HUDEP-2 (cell line): ENCODE measurements around the gene PCNX2.
"Not testable (repeated sequence)": the region's sequence is repeated elsewhere in the genome, so short reads cannot be mapped to it uniquely, and the experiment has no call there.

ENCODE experiments used
- DNase-seq, 76 experiments: peaks; one replicate each; lab custom pipeline; 2025; ENCODE audit not compliant: unreplicated experiment in 76 of 76; lab: John Stamatoyannopoulos, UW

Gene PCNX2

DNA sequence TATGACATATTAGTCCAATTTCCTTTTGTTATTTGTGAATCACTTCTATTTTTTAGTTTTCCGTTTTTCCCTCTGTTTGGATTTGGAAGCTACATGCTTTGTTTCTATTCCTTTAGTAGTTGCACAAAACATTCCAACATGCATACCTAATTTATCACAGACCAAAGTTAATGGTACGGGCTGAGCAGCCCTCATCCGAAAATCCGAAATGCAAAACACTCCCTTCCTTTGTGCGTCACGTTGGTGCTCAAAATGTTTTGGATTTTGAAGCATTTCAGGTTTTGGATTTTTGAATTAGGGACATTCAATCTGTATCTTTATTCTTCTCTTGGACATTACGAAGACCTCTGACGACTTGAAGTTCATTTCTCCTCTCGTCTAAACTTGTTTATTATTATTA, 124.8 kb downstream of the PCNX2 start:
- no peak for DNase-seq

DNA sequence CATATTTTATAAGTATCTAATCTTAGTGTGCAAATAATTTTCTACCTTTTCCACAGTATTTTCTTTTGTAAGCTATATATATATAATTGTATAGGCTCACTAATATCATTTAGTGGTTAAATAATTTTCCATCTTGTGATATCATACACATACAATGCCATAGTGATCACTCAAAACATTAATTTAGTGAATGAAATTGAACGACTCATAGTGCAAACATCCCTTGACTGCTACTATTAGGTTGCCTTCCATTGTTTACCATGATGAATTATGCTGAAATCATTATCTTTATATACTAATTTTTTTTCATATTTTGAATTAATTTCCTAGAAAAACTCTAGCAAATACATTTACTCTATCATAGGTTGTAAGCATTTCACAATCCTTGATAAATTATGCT, 127.1 kb downstream of the PCNX2 start:
- DNase-seq = no peak

- DNase-seq = no peak
These were observed 128.6 kb downstream of the PCNX2 start for GRCh38 chr1:233166896-233167295.

DNA sequence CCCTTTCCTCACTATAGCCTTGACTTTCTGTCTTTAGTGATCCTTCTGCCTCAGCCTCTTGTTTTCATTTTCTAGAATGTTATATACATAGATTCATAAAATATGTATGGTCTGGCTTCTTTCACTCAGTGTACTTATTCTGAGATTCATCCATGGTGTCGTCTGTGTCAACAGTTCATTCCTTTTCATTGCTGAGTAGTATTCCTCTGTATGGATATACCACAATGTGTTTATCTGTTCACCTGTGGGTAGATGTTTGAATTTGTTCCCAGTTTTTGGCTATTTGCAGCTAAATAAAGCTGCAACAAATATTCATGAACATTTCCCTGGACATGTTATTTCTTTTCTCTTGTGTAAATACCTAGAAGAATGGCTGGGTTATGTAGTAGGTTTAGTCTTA, 131.8 kb downstream of the PCNX2 start:
- DNase-seq = no peak

DNA sequence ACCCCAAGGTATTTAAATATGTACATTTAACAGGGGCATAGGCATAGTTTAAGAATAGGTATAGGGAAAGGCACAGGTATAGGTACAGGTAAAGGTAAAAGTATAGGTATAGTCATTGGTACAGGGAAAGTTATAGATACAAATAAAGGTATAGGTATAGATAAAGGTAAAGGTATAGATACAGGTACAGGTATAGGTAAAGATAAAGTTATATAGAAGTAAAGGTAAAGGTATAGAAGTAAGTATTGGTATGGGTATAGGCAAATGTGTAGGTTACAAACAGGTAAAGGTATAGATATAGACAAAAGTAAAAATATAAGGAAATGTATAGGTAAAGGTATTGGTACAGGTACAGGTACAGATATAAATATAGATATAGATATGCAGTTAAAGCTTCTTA, 137.2 kb downstream of the PCNX2 start:
- no peak for DNase-seq

- no peak for DNase-seq
These were observed 138.3 kb downstream of the PCNX2 start for GRCh38 chr1:233157245-233157644.

DNA sequence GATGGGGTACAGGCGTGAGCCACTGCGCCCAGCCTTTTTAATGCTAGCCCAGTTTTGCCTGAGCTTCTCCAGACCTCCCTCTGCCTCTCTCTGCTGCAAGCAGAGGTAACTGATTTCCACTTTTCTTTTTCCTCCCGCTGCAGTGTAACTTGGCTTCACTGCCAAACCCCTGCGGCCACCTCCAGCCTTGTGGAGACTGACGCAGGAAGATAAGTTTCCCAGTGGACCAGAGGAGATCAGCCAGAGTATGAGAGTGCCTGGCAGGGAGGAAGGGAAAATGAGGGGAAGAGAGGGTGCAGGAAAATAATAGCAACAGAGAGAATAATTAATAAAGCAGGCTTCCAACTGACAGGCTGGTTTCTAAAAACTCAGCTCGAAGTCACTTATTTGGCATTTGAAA, 143.7 kb downstream of the PCNX2 start:
- no peak for DNase-seq

DNA sequence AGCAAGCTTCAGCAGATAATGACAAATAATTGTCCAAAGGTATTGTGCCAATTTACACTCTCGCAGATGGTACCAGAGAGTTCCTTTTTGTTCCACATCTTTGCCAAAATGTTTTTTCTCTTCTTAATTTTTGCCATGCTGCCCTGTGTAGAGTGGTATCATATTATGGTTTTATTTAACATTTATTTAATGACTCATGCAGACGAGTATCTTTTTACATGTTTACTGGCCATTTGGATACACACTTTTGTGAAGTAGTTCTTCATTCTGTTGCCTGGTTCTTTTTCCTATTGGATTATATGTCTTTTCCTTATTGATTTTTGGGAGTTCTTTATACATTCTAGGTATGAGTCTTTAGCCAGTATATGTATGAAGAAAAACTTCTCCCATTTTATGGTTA, 151.1 kb downstream of the PCNX2 start:
- DNase-seq = no peak

DNA sequence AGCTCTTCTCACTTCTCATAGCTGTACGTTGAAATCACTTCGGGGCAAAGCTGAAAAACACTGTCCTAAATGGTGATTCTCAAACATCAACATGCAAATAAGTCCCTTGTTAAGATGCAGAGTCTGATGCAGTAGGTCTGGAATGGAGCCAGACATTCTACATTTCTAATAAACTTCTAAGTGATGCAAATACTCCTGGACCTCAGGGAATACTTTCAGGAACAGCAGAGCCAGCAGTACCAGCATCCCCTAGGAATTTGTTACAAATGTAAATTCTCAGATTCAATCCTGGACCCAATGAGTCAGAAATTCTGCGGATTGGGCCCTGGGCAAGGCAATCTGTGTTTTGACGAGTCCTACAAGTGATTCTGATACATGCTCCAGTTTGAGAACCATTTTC, 152.3 kb downstream of the PCNX2 start:
- no peak for DNase-seq

- no peak for DNase-seq
These were observed 154.6 kb downstream of the PCNX2 start for GRCh38 chr1:233140974-233141373.

- no peak for DNase-seq
These were observed 155.0 kb downstream of the PCNX2 start for GRCh38 chr1:233140499-233140898.

DNA sequence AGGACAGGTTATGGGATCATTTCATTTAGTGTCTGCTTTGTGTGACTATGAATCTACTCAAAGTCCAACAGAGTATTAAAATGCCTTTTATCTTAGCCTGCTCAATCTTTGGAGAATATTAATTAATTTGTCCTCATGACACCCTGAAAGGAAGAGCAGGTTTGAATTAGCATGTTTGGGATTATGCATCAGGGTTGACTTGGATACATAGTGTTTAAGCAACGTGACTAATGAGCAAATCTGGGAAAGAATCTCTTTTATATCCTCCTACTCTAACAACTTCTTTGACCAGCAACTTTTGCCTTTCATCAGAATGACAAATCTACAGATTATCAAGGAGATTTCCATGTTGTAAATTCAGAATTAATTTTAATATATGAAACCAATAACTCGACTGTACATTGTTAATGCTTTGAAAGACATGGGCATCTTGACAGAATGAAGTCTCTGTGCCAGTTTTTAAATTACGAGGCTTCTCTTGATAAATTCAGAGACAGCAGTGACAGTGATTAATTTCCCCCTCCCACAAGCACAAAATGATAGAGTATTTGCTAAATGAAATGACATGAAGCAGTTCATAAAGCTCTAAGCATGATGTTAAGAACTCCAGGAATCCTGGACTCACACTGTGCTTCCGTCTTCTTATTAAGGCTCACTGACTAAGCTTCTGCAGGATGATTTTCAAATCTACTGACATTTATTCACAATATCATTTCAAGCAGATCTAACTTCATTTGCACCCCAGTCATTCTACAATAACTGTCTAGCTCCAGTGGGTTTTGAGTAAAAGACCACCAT, 156.5 kb downstream of the PCNX2 start:
- DNase-seq = no peak

DNA sequence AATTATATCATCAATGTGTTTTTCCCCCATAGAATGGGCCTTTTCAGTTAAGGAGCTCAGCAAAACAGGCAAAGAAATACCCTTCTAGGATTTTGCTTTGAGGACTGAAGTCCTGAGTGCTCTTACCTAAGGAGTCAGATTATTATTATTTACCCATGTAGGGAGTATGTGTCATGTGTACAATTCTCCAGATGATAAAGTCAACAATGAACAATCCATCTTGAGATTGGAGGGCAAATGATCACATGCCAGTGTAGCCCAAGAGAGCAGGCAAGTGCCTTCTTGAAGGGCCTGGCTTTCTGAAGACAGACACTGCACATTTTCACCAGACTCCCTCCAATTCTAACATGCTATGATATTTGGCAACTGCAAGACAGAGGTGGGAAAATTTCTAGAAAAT, 159.7 kb downstream of the PCNX2 start:
- DNase-seq = no peak

GRCh38 chr1:233132445-233132844, 163.1 kb downstream of the PCNX2 start:
- no peak for DNase-seq

DNA sequence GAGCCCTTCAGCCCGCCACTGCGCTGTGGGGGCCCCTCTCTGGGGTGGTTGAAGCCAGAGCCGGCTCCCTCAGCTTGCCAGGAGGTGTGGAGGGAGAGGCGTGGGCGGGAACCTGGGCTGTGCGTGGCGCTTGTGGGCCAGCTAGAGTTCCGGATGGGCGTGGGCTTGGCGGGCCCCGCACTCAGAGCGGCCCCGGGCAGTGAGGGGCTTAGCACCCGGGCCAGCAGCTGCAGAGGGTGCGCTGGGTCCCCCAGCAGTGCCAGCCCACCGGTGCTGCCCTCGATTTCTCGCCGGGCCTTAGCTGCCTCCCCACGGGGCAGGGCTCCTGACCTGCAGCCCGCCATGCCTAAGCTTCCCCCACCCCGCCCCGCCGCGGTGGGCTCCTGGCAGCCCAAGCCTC, 166.5 kb downstream of the PCNX2 start:
- DNase-seq = not testable (repeated sequence)

DNA sequence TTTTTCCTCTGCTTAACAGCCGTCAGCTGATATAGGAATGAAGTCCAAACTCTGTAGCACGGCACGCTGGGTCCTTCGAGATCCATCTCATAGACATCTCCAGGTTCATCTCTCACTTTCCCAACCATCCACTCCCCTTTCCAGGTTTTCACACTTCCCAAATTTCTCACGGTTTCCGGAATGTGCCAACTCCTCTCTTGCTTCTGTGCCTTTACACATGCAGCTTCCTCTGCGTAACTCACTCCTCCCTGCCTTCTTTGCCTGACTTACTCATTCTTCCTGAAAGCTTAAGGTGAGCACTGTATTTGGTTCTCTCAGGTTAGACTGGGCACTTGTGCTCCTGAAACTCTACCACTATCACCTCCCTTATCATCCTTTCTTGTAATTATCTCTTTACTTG, 168.4 kb downstream of the PCNX2 start:
- no peak for DNase-seq

- no peak for DNase-seq
These were observed 172.7 kb downstream of the PCNX2 start for GRCh38 chr1:233122779-233123178.

GRCh38 chr1:233121947-233122559, 173.5 kb downstream of the PCNX2 start:
- DNase-seq = no peak

- no peak for DNase-seq
These were observed 180.7 kb downstream of the PCNX2 start for GRCh38 chr1:233114860-233115259.

GRCh38 chr1:233114159-233114558, 181.4 kb downstream of the PCNX2 start:
- DNase-seq = no peak

DNA sequence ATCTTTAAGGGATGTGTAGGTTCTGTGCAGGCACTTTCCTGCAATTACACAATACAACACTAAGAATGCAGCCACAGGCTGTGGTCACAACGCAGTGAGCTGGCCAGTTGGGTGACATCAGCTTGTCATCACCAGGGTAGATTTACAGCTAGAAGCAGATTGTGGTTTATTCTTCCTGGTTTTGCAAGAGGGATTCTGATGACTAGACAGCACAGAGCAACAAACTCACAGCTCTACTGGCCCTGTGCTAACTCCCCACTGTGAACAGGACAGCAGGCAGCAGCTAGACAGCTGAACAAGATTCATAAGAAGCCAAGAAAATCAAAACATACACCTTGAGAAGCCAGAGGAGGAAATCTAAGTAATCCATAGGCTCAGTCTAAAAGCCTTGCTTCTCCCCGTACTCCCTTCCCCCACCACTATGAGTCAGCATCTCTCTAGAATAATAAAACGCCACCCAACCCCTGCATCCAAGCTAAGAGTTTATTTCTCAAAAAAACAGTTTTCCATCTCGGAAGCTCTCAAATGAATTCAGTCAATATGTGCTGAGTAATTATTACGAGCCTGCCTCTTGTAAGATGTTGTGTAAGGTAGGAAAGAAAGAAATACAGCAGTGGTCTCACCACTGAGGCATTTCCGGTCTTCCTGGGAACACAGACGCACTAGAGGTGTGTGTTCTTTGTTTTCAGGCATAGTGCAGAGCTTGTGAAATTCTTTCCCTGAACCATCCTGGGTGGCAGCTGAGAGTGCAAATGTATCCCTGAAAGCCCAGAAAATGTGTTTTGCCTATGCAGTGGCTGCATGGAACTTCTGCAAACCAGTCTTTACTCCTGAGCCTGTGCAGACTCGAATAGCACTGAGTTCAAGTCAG, 182.3 kb downstream of the PCNX2 start:
- no peak for DNase-seq
